GM12878 (cell line): ENCODE results near the gene HSPA12A. TPM values are rescaled to one million over a fixed set of nuclear protein-coding genes. Genes with fewer than 3 reads are reported as not detected.

Source experiments
- ATAC-seq: fragments of 200-7000 bp; cut with Tn5 transposase; 3 replicates; pipeline ENCODE4 v1.9.1; 2020; ENCODE audit warnings: mild to moderate bottlenecking, moderate library complexity
- BruUV-seq: library from RNA; stranded (reverse); fragments of 400-500 nt; replicated peaks from 2 replicates; lab custom pipeline; 2021; lab: Mats Ljungman, UMichigan
- CTCF ChIA-PET: fragments of 300-600 bp; sonication (Branson Sonifier 250); formaldehyde crosslinking; extraction: SDS; loops from one replicate; lab custom pipeline; 2021; ENCODE audit warnings: inconsistent platforms; lab: Yijun Ruan, JAX
- POLR2A ChIA-PET: fragments of 350-600 bp; formaldehyde crosslinking; extraction: SDS; loops from one replicate; lab custom pipeline; 2021; ENCODE audit warnings: inconsistent platforms; lab: Charles Lee
- RAD21 ChIA-PET: fragments of 300-600 bp; sonication (Branson Sonifier 250); formaldehyde crosslinking; loops from one replicate; lab custom pipeline; 2023; ENCODE audit warnings: antibody characterized with exemption; ENCODE audit not compliant: unreplicated experiment; lab: Charles Lee
- SMC1A ChIA-PET: fragments of 300-600 bp; sonication (Branson Sonifier 250); formaldehyde crosslinking; loops from one replicate; lab custom pipeline; 2023; ENCODE audit not compliant: unreplicated experiment, uncharacterized antibody; lab: Charles Lee
- DNase-seq: peaks from one replicate; pipeline ENCODE4 v3.0.0-alpha.2; 2011; ENCODE audit warnings: low read depth, low spot score
- FAIRE-seq: peaks from 3 replicates; lab custom pipeline; 2011; peaks lifted over from hg19 to GRCh38; lab: Jason Lieb, UNC
- H2AFZ ChIP-seq: 2 replicates; pipeline ENCODE4 v1.6.0; 2011; ENCODE audit warnings: low read depth, low read length, control low read depth; ENCODE audit not compliant: control insufficient read depth
- H3K27ac ChIP-seq: 2 replicates; pipeline ENCODE4 v1.5.1; 2011; ENCODE audit warnings: control low read depth; ENCODE audit not compliant: control insufficient read depth, insufficient read depth
- H3K27me3 ChIP-seq, 2 experiments: replicated peaks in 1 of 2; 2 replicates each; pipeline versions ENCODE4 v1.6.0 to v1.6.1; 2011; ENCODE audit warnings: low read length in 1 of 2; ENCODE audit not compliant: control insufficient read depth in 2 of 2, insufficient read depth in 2 of 2
- H3K36me3 ChIP-seq, 2 experiments: 2 replicates each; pipeline ENCODE4 v1.5.1; 2011; ENCODE audit warnings: low read length in 1 of 2; ENCODE audit not compliant: control insufficient read depth in 2 of 2, insufficient read depth in 2 of 2
- H3K4me1 ChIP-seq: 2 replicates; pipeline ENCODE4 v1.6.1; 2011; ENCODE audit warnings: mild to moderate bottlenecking, low read length, moderate library complexity, mixed read lengths; ENCODE audit not compliant: control insufficient read depth, insufficient read depth
- H3K4me2 ChIP-seq: 2 replicates; pipeline ENCODE4 v1.6.0; 2011; ENCODE audit warnings: control low read depth; ENCODE audit not compliant: control insufficient read depth, insufficient read depth
- H3K4me3 ChIP-seq: fragments of 200-600 bp; sonication (generic); 2 replicates; pipeline ENCODE4 v1.5.1; 2016
- H3K79me2 ChIP-seq: 2 replicates; pipeline ENCODE4 v1.6.0; 2011; ENCODE audit warnings: low read length; ENCODE audit not compliant: control insufficient read depth, insufficient read depth
- H3K9ac ChIP-seq: 2 replicates; pipeline ENCODE4 v1.8.0; 2011; ENCODE audit warnings: low read length, control low read depth, mixed read lengths; ENCODE audit not compliant: control insufficient read depth, insufficient read depth
- H3K9me3 ChIP-seq: replicated peaks from 3 replicates; pipeline ENCODE4 v1.5.1; 2011; ENCODE audit warnings: mild to moderate bottlenecking, low read length; ENCODE audit not compliant: control insufficient read depth, insufficient read depth
- H4K20me1 ChIP-seq: 2 replicates; pipeline ENCODE4 v1.6.0; 2011; ENCODE audit not compliant: control insufficient read depth, insufficient read depth
- ATF2 ChIP-seq: IDR thresholded peaks from 2 replicates; pipeline ENCODE4 v1.6.1; 2012; ENCODE audit warnings: low read length, inconsistent platforms
- ATF7 ChIP-seq: fragments of 450-650 bp; IDR thresholded peaks from 2 replicates; pipeline ENCODE4 v1.6.1; 2016; ENCODE audit warnings: low read depth, mild to moderate bottlenecking
- BACH1 ChIP-seq: fragments of 450-650 bp; IDR thresholded peaks from 2 replicates; pipeline ENCODE4 v1.6.1; 2017; ENCODE audit warnings: mild to moderate bottlenecking, borderline replicate concordance
- BCL3 ChIP-seq: IDR thresholded peaks from 2 replicates; pipeline ENCODE4 v1.6.1; 2011; ENCODE audit warnings: borderline replicate concordance, low read depth, mild to moderate bottlenecking, moderate library complexity, low read length; ENCODE audit not compliant: insufficient read depth, poor library complexity, severe bottlenecking
- EZH2 ChIP-seq: IDR thresholded peaks from 2 replicates; pipeline ENCODE4 v1.6.1; 2012; ENCODE audit warnings: low read depth, mild to moderate bottlenecking, control low read depth, inconsistent platforms, low read length, borderline replicate concordance; ENCODE audit not compliant: control insufficient read depth
- HCFC1 ChIP-seq: fragments of 150-350 bp; IDR thresholded peaks from 2 replicates; pipeline ENCODE4 v1.6.1; 2014; ENCODE audit warnings: low read length
- PBX3 ChIP-seq: IDR thresholded peaks from 2 replicates; pipeline ENCODE4 v1.6.1; 2011; ENCODE audit warnings: mild to moderate bottlenecking, low read depth, low read length, moderate library complexity; ENCODE audit not compliant: insufficient replicate concordance
- SKIL ChIP-seq: fragments of 450-650 bp; IDR thresholded peaks from 2 replicates; pipeline ENCODE4 v1.6.1; 2017; ENCODE audit warnings: mild to moderate bottlenecking, low read depth, inconsistent platforms; ENCODE audit not compliant: poor library complexity, severe bottlenecking
- SRF ChIP-seq, 2 experiments: IDR thresholded peaks; 2 replicates each; pipeline ENCODE4 v1.6.1; 2011; ENCODE audit warnings: low read depth in 2 of 2, low read length in 2 of 2, mild to moderate bottlenecking in 1 of 2, moderate library complexity in 1 of 2
- TCF3 ChIP-seq: IDR thresholded peaks from 2 replicates; pipeline ENCODE4 v1.6.1; 2012; ENCODE audit warnings: low read depth, mild to moderate bottlenecking, low read length, borderline replicate concordance; ENCODE audit not compliant: insufficient read depth
- ZBTB40 ChIP-seq: fragments of 450-650 bp; IDR thresholded peaks from 2 replicates; pipeline ENCODE4 v1.6.1; 2016; ENCODE audit warnings: mild to moderate bottlenecking, moderate library complexity, borderline replicate concordance
- ZZZ3 ChIP-seq: IDR thresholded peaks from 2 replicates; pipeline ENCODE4 v1.6.1; 2011; ENCODE audit warnings: low read depth; ENCODE audit not compliant: control insufficient read depth, insufficient read length
- WGBS: methylation state at CpG from one replicate; pipeline ENCODE4 v1.1.6; 2016; ENCODE audit warnings: low lambda C conversion rate; ENCODE audit not compliant: insufficient replicate concordance, insufficient coverage; ENCODE audit errors: missing lambda C conversion rate; 5-methylcytosine and 5-hydroxymethylcytosine counted together
- in situ Hi-C: fragments of 300-500 bp; cut with MboI; formaldehyde crosslinking; loops from 9 replicates; pipeline ENCODE4 v1.14.3; 2018; ENCODE audit warnings: mixed read lengths
- intact Hi-C: fragments of 100-400 bp; cut with micrococcal nuclease; formaldehyde crosslinking; loops from one replicate; pipeline ENCODE4 v1.14.2; 2022; ENCODE audit not compliant: unreplicated experiment
- polyA plus RNA-seq, 11 experiments: library from polyadenylated mRNA; depleted of rRNA in 4 of 11; unstranded in 6 of 11; stranded (reverse) in 5 of 11; fragments of >200 nt; fragmentation: Nextera tagmentation in 4 of 11; fragmentation: Illumina TruSeq in 1 of 11; extraction: Ambion mirVana in 4 of 11; extraction: Trizol in 1 of 11; gene quantifications; 1 replicate in 1 of 11; 2 replicates in 10 of 11; pipeline versions ENCODE4 v1.2.1 to v1.2.3, GENCODE V29; 2011 to 2016; ENCODE audit warnings: inconsistent platforms in 2 of 11, missing spikeins in 2 of 11, low read depth in 1 of 11
- total RNA-seq, 4 experiments: library from RNA; depleted of rRNA in 3 of 4; stranded (reverse); fragments of >200 nt in 3 of 4; fragmentation: Illumina TruSeq in 1 of 4; extraction: Trizol in 1 of 4; gene quantifications; 2 replicates each; pipeline versions ENCODE4 v1.2.1 to v1.2.3, GENCODE V29; 2013 to 2021

The HSPA12A gene
- total and polyA plus RNA-seq, 10 of the 15 experiments (the other 5 are each of a cell fraction or from before 2014, with no cell fraction given): 0.90 to 20.2 (median 2.8) TPM

- ChIA-PET CTCF (no interaction called here), RAD21 (no interaction called here), SMC1A (no interaction called here), POLR2A (no interaction called here)
- TF ChIP-seq ZZZ3 (no peak), EZH2 (no peak), SRF (IDR thresholded peaks at IDR 0.05; ENCODE audit: low read depth in 2 of 2, low read length in 2 of 2) (no peak), TCF3 (no peak), ZBTB40 (no peak), BACH1 (no peak), PBX3 (no peak), ATF2 (no peak), SKIL (no peak), ATF7 (no peak), BCL3 (no peak), HCFC1 (no peak)
- in situ Hi-C loops (loop anchor here (10.0 kb wide), 1 partner anchor 97 kb away; no protein-coding TSS in a partner anchor), intact Hi-C loops (no loop called here)
- Histone ChIP-seq H3K27me3 (no peaks in the 10 kb centered on the region), H4K20me1 (no peaks in the 10 kb centered on the region), H3K4me3 (no peak overlapping the region), H3K4me1 (no peaks in the 10 kb centered on the region), H3K9ac (no peak overlapping the region), H2AFZ (no peak overlapping the region), H3K36me3 (no peaks in the 10 kb centered on the region), H3K4me2 (no peak overlapping the region), H3K9me3 (no peaks in the 10 kb centered on the region), H3K79me2 (no peaks in the 10 kb centered on the region), H3K27ac (no peak overlapping the region)
- ATAC-seq (no peak), FAIRE-seq (no peak), DNase-seq (no peak)
- no TSS peak for BruUV-seq
- WGBS: 54% methylated on average over 7 of the region's 7 CpGs
Observed at GRCh38 chr10:116781370-116781884, 39.1 kb upstream of the HSPA12A start.
